Kidney epithelial cell (primary cell): ENCODE results near the gene CD300E. TPM values are rescaled to one million over a fixed set of nuclear protein-coding genes. Genes with fewer than 3 reads are reported as not detected.
"Not testable (repeated sequence)": the region's sequence is repeated elsewhere in the genome, so short reads cannot be mapped to it uniquely, and the experiment has no call there.

Experiments used
- DNase-seq: peaks from one replicate; pipeline ENCODE4 v3.0.0-alpha.2; 2010; ENCODE audit warnings: low read depth
- H3K27me3 ChIP-seq: 2 replicates; pipeline ENCODE4 v1.6.0; 2011; ENCODE audit warnings: low read length; ENCODE audit not compliant: control insufficient read depth, insufficient read depth
- H3K36me3 ChIP-seq: 2 replicates; pipeline ENCODE4 v1.5.1; 2011; ENCODE audit warnings: low read length; ENCODE audit not compliant: control insufficient read depth, insufficient read depth
- H3K4me3 ChIP-seq: 2 replicates; pipeline ENCODE4 v1.5.1; 2011; ENCODE audit warnings: low read depth, mild to moderate bottlenecking, control low read depth, low read length
- total RNA-seq: library from RNA; depleted of rRNA; stranded (reverse); fragments of >200 nt; gene quantifications from 2 replicates; pipeline ENCODE4 v1.2.3, GENCODE V29; 2015
- TF ChIP-seq, protein P1 (sequence below): IDR thresholded peaks from 2 replicates; pipeline ENCODE4 v1.5.1; 2011; ENCODE audit warnings: mild to moderate bottlenecking, moderate library complexity, low read length, control low read depth, inconsistent platforms; ENCODE audit not compliant: insufficient read depth, poor library complexity, severe bottlenecking

CD300E gene
- total RNA-seq, 1 donor from 2014 or later, result not detected

DNA sequence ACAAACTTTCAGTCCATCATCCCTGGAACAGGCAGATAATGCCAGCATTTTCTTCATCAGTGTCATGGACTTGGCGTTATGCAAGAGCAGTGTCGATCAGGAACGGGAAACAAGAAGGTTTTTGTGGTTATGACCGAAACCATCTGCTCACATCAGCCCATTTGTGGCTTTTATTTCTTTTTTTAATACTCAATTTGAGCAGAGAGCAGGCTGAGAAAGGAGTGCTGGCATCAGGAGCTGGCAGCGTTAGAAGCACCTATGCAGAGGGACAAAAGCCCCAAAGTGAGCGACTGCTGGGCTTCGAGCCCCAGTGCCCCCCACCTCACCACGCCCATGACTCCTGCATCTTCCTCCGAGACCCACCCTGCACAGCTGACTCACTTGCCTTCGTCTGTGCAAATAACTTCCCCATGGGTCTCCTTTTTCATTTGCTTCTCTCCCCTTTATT is 16.2 kb upstream of the CD300E start:
- TF ChIP-seq, protein P1, sequence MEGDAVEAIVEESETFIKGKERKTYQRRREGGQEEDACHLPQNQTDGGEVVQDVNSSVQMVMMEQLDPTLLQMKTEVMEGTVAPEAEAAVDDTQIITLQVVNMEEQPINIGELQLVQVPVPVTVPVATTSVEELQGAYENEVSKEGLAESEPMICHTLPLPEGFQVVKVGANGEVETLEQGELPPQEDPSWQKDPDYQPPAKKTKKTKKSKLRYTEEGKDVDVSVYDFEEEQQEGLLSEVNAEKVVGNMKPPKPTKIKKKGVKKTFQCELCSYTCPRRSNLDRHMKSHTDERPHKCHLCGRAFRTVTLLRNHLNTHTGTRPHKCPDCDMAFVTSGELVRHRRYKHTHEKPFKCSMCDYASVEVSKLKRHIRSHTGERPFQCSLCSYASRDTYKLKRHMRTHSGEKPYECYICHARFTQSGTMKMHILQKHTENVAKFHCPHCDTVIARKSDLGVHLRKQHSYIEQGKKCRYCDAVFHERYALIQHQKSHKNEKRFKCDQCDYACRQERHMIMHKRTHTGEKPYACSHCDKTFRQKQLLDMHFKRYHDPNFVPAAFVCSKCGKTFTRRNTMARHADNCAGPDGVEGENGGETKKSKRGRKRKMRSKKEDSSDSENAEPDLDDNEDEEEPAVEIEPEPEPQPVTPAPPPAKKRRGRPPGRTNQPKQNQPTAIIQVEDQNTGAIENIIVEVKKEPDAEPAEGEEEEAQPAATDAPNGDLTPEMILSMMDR, result no peak
- H3K27me3 ChIP-seq, result peaks cover 2% of the 10 kb centered on the region
- DNase-seq, result no peak
- H3K4me3 ChIP-seq, result no peak overlapping the region
- no peaks in the 10 kb centered on the region for H3K36me3 ChIP-seq

DNA sequence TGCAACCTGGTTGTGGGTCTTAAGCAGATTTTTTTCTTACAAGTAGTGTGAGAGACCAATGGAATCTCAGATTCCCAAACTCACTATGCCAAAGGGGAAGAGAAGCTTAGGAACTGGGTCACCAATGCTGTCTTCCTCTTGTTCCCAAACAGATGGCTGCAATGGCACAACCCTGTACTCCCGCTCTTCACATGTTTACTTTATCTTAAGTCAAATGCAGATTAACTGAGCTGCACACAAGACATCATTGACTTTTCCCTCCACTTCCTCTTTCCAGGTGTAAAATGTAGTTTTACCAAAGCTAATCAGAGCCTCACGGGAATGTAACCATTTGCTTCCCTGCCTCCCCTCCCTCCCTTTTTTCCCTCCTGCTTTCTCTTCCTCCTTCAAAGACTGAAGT is 14.4 kb upstream of the CD300E start:
- DNase-seq, result no peak
- Histone ChIP-seq H3K36me3 (no peaks in the 10 kb centered on the region), H3K4me3 (no peak overlapping the region), H3K27me3 (peaks cover 2% of the 10 kb centered on the region)
- TF ChIP-seq, protein P1, result no peak

DNA sequence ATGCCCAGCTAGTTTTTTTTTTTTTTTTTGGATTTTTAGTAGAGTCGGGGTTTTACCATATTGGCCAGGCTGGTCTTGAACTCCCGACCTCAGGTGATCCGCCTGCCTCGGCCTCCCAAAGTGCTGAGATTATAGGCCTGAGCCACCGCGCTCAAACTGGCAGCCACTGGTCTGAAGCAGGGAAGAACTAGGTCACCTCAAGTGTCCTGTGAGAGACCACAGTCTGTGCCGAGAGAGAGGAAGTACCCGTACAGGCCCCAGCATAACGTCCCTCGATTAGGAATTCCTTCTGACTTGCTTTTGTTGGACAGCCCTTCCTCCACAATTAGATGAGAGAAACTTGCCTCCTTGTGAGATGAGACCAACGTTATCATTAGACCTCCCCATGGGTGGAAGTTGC is 13.7 kb upstream of the CD300E start:
- TF ChIP-seq, protein P1, result no peak
- Histone ChIP-seq H3K4me3 (no peak overlapping the region), H3K27me3 (peaks cover 2% of the 10 kb centered on the region), H3K36me3 (no peaks in the 10 kb centered on the region)
- DNase-seq, result no peak

DNA sequence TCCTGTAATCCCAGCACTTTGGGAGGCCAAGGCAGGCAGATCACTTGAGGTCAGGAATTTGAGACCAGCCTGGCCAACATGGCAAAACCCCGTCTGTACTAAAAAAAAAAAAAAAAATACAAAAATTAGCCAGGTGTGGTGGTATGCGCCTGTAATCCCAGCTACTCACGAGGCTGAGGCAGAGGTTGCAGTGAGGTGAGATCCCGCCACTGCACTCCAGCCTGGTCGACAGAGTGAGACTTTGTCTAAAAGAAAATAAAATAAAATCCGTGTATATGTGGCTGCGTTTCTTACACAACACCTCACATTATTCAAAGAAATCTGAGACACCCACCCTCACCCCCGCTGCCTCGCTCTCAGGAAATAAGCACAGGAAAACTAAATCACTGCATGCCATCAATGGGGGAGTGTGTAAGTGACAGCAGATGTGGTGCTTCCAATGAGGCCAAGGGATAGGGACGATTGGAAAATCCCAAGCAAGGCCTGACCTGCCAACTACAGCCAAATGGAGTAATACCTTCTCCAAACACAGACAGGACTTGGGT is 13.1 kb upstream of the CD300E start:
- H3K36me3 ChIP-seq, DNase-seq, H3K4me3 ChIP-seq, H3K27me3 ChIP-seq: not testable (repeated sequence)

DNA sequence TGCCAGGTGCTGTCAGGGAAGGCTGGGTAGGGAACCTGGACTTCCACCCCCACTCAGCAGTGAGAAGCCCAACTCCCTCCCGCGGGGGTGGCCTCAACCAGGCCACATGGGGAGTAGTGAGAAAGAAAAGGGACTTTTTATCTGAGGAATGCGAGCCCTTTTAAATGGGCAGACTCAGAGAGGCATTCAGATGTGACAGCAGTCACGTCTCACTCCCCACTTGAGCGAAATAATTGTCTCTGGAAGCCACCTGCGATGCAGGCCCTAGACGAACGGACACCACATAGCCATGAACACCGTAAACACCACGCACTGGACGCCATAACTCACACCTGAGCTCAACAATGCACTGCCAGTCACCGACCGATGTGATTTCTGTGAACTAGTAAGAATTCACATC is 11.9 kb upstream of the CD300E start:
- Histone ChIP-seq H3K36me3 (no peaks in the 10 kb centered on the region), H3K4me3 (no peak overlapping the region), H3K27me3 (peaks cover 2% of the 10 kb centered on the region)
- DNase-seq, result no peak
- TF ChIP-seq, protein P1, result no peak

DNA sequence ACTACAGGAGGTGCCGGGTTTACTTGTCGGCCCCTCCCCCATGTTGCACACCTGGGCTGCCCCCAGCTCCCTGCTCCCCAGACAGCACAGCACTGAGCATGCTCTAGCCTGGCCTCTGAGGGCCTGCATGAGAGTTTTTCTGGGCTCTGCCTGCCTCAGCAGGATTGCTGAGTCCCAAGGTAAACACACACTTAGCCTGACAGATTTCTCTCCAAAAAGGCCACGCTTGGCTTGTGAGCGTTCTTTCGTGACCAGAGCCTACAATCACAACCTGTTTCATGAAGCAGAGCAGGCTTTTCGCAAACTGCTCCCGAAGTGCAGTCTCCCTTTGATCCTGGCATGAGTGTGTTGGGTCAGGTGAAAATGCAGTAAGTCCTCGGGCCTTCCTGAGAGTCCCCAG is 9.8 kb upstream of the CD300E start:
- H3K27me3 ChIP-seq, result peaks cover 2% of the 10 kb centered on the region
- no peak overlapping the region for H3K4me3 ChIP-seq
- DNase-seq, result no peak
- H3K36me3 ChIP-seq, result no peaks in the 10 kb centered on the region
- TF ChIP-seq, protein P1, result no peak
